PC-9 (cell line): ENCODE measurements around the gene ZNF492. TPM values are rescaled to one million over a fixed set of nuclear protein-coding genes. Genes with fewer than 3 reads are reported as not detected.

Source experiments
- BruUV-seq: library from RNA; stranded (reverse); fragments of 400-500 nt; replicated peaks from 2 replicates; lab custom pipeline; 2021; lab: Mats Ljungman, UMichigan
- CTCF ChIA-PET: fragments of 300-600 bp; sonication (Branson Sonifier 250); formaldehyde crosslinking; loops from one replicate; lab custom pipeline; 2022; ENCODE audit warnings: antibody characterized with exemption; lab: Charles Lee
- POLR2A ChIA-PET: fragments of 300-600 bp; sonication (Branson Sonifier 250); formaldehyde crosslinking; loops from one replicate; lab custom pipeline; 2022; ENCODE audit warnings: antibody characterized with exemption; ENCODE audit not compliant: unreplicated experiment; lab: Charles Lee
- DNase-seq, 2 experiments: peaks; one replicate each; pipeline versions ENCODE4 v3.0.0 to v3.0.0-alpha.2; 2015 to 2022; ENCODE audit warnings: mixed read lengths in 1 of 2
- H2AFZ ChIP-seq: fragments of 200-600 bp; sonication (generic); 2 replicates; pipeline ENCODE4 v1.8.1; 2017; ENCODE audit warnings: antibody characterized with exemption
- H3F3A ChIP-seq: fragments of 200-600 bp; sonication (generic); 2 replicates; pipeline ENCODE4 v1.8.1; 2017; ENCODE audit warnings: antibody characterized with exemption, mild to moderate bottlenecking, low read depth; ENCODE audit not compliant: insufficient read depth
- H3K27ac ChIP-seq: fragments of 200-600 bp; sonication (generic); 2 replicates; pipeline ENCODE4 v1.6.1; 2016; ENCODE audit warnings: mixed run types
- H3K27me3 ChIP-seq: fragments of 200-600 bp; sonication (generic); 2 replicates; pipeline ENCODE4 v1.6.1; 2016; ENCODE audit warnings: low read depth, mixed run types; ENCODE audit not compliant: insufficient read depth
- H3K36me3 ChIP-seq: fragments of 200-600 bp; sonication (generic); 2 replicates; pipeline ENCODE4 v1.6.1; 2016; ENCODE audit warnings: low read depth, mixed run types
- H3K4me1 ChIP-seq: fragments of 200-600 bp; sonication (generic); replicated peaks from 2 replicates; pipeline ENCODE4 v1.6.1; 2016; ENCODE audit warnings: mixed run types; ENCODE audit not compliant: insufficient read depth
- H3K4me2 ChIP-seq: fragments of 200-600 bp; sonication (generic); 2 replicates; pipeline ENCODE4 v1.6.1; 2017; ENCODE audit warnings: mixed run types
- H3K4me3 ChIP-seq: fragments of 200-600 bp; sonication (generic); 2 replicates; pipeline ENCODE4 v1.6.1; 2016; ENCODE audit warnings: mixed run types
- H3K79me2 ChIP-seq: fragments of 200-600 bp; sonication (generic); 2 replicates; pipeline ENCODE4 v1.6.1; 2017; ENCODE audit warnings: low read depth, mixed run types
- H3K9me2 ChIP-seq: fragments of 200-600 bp; sonication (generic); 2 replicates; pipeline ENCODE4 v1.8.1; 2017; ENCODE audit warnings: mild to moderate bottlenecking; ENCODE audit not compliant: insufficient read depth
- H3K9me3 ChIP-seq: fragments of 200-600 bp; sonication (generic); 2 replicates; pipeline ENCODE4 v1.8.1; 2016; ENCODE audit warnings: low read depth; ENCODE audit not compliant: insufficient read depth
- H4K20me1 ChIP-seq: fragments of 200-600 bp; sonication (generic); 2 replicates; pipeline ENCODE4 v1.8.1; 2017; ENCODE audit not compliant: insufficient read depth
- EZH2 ChIP-seq: fragments of 200-600 bp; sonication (generic); IDR thresholded peaks from 2 replicates; pipeline ENCODE4 v1.8.0; 2017; ENCODE audit warnings: antibody characterized with exemption, low read depth
- intact Hi-C: fragments of 100-400 bp; cut with micrococcal nuclease; formaldehyde crosslinking; loops from one replicate; pipeline ENCODE4 v1.10.0; 2022; ENCODE audit not compliant: unreplicated experiment
- total RNA-seq: library from RNA; stranded (reverse); gene quantifications from 2 replicates; pipeline ENCODE4 v1.2.3, GENCODE V29; 2021
- TF ChIP-seq, protein P1 (sequence below): fragments of 200-600 bp; sonication (generic); conservative IDR thresholded peaks from 2 replicates; pipeline ENCODE4 v1.6.1; 2017; ENCODE audit warnings: mixed run types, antibody characterized with exemption, mild to moderate bottlenecking, moderate library complexity

ZNF492 gene
- total RNA-seq, 1 experiment from 2014 or later, result not detected

GRCh38 chr19:22608441-22608840 is 25.7 kb upstream of the ZNF492 start:
- no peaks in the 10 kb centered on the region for H3K9me3 ChIP-seq
- ChIA-PET CTCF (no interaction called here), POLR2A (interaction anchor here (0.6 kb wide), 1 partner anchor 1139 kb away, joined by 5 read pairs; no protein-coding TSS in a partner anchor)
- no peak for DNase-seq
- no peak overlapping the region for H3K4me3 ChIP-seq
- no peaks in the 10 kb centered on the region for H3K4me1 ChIP-seq
- H3K27me3 ChIP-seq, result peaks cover 12% of the 10 kb centered on the region
- TF ChIP-seq, protein P1, sequence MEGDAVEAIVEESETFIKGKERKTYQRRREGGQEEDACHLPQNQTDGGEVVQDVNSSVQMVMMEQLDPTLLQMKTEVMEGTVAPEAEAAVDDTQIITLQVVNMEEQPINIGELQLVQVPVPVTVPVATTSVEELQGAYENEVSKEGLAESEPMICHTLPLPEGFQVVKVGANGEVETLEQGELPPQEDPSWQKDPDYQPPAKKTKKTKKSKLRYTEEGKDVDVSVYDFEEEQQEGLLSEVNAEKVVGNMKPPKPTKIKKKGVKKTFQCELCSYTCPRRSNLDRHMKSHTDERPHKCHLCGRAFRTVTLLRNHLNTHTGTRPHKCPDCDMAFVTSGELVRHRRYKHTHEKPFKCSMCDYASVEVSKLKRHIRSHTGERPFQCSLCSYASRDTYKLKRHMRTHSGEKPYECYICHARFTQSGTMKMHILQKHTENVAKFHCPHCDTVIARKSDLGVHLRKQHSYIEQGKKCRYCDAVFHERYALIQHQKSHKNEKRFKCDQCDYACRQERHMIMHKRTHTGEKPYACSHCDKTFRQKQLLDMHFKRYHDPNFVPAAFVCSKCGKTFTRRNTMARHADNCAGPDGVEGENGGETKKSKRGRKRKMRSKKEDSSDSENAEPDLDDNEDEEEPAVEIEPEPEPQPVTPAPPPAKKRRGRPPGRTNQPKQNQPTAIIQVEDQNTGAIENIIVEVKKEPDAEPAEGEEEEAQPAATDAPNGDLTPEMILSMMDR, result no peak
- no peak for TF ChIP-seq EZH2
- H3K79me2 ChIP-seq, result no peaks in the 10 kb centered on the region
- H3K36me3 ChIP-seq, result no peaks in the 10 kb centered on the region
- H2AFZ ChIP-seq, result no peak overlapping the region
- H3K27ac ChIP-seq, result no peak overlapping the region
- H3K9me2 ChIP-seq, result no peaks in the 10 kb centered on the region
- intact Hi-C loops, result no loop called here
- no peaks in the 10 kb centered on the region for H4K20me1 ChIP-seq
- BruUV-seq, result no TSS peak
- no peaks in the 10 kb centered on the region for H3F3A ChIP-seq
- no peak overlapping the region for H3K4me2 ChIP-seq

GRCh38 chr19:22609630-22610029 is 24.5 kb upstream of the ZNF492 start:
- no peaks in the 10 kb centered on the region for H3K9me3 ChIP-seq
- no peaks in the 10 kb centered on the region for H3F3A ChIP-seq
- no peak overlapping the region for H3K4me3 ChIP-seq
- no TSS peak for BruUV-seq
- POLR2A ChIA-PET, result no interaction called here
- no peaks in the 10 kb centered on the region for H3K9me2 ChIP-seq
- no peaks in the 10 kb centered on the region for H4K20me1 ChIP-seq
- TF ChIP-seq, protein P1, result no peak
- TF ChIP-seq EZH2, result no peak
- H3K4me1 ChIP-seq, result no peaks in the 10 kb centered on the region
- DNase-seq, result no peak
- no peak overlapping the region for H3K4me2 ChIP-seq
- no peaks in the 10 kb centered on the region for H3K79me2 ChIP-seq
- H2AFZ ChIP-seq, result no peak overlapping the region
- H3K27me3 ChIP-seq, result peaks cover 12% of the 10 kb centered on the region
- CTCF ChIA-PET, result no interaction called here
- intact Hi-C loops, result no loop called here
- H3K27ac ChIP-seq, result no peak overlapping the region
- no peaks in the 10 kb centered on the region for H3K36me3 ChIP-seq

DNA sequence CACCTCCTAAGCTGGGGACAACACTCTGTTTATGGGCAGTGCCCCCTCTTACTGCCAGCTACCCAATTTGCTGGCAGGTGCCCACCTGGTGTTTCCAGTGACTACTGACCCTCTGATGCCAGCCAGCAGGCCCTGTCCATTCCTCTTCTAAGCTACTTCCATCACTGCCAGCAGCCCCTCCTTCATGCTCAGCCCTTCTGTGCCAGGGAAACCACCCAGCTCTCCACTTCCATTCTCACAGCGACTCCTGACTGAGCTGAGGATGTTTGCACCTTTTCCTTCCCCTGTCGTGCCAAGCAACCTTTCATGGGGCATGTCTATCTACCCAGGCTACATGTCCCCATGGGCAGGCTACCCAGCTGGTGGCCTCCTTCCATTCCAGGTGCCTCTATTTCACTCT is 24.0 kb upstream of the ZNF492 start:
- TF ChIP-seq EZH2, result no peak
- Histone ChIP-seq H3K9me3 (no peaks in the 10 kb centered on the region), H2AFZ (no peak overlapping the region), H4K20me1 (no peaks in the 10 kb centered on the region), H3K4me3 (no peak overlapping the region), H3K36me3 (no peaks in the 10 kb centered on the region), H3K27ac (no peak overlapping the region), H3K4me2 (no peak overlapping the region), H3K27me3 (peaks cover 12% of the 10 kb centered on the region), H3K79me2 (no peaks in the 10 kb centered on the region), H3K4me1 (no peaks in the 10 kb centered on the region), H3K9me2 (no peaks in the 10 kb centered on the region), H3F3A (no peaks in the 10 kb centered on the region)
- BruUV-seq, result no TSS peak
- intact Hi-C loops, result no loop called here
- CTCF ChIA-PET, result no interaction called here
- POLR2A ChIA-PET, result no interaction called here
- no peak for DNase-seq

GRCh38 chr19:22612316-22612715 is 21.8 kb upstream of the ZNF492 start:
- Histone ChIP-seq H2AFZ (no peak overlapping the region), H3K36me3 (no peaks in the 10 kb centered on the region), H3K27me3 (peaks cover 12% of the 10 kb centered on the region), H3K4me3 (no peak overlapping the region), H3K27ac (no peak overlapping the region), H3K9me3 (no peaks in the 10 kb centered on the region), H3K9me2 (no peaks in the 10 kb centered on the region), H4K20me1 (no peaks in the 10 kb centered on the region), H3F3A (no peaks in the 10 kb centered on the region), H3K4me2 (no peak overlapping the region), H3K4me1 (no peaks in the 10 kb centered on the region), H3K79me2 (no peaks in the 10 kb centered on the region)
- ChIA-PET POLR2A (no interaction called here), CTCF (no interaction called here)
- intact Hi-C loops, result no loop called here
- no peak for DNase-seq
- BruUV-seq, result no TSS peak
- TF ChIP-seq, protein P1, result no peak
- no peak for TF ChIP-seq EZH2
